Fibroblast of lung (primary cell): ENCODE results near the gene EFNB2. TPM values are rescaled to one million over a fixed set of nuclear protein-coding genes. Genes with fewer than 3 reads are reported as not detected.

Source experiments
- DNase-seq, 2 donors: peaks; one replicate each; pipeline versions ENCODE4 v3.0.0 to v3.0.0-alpha.2; 2010; ENCODE audit warnings: low read depth in 2 of 2
- H2AFZ ChIP-seq: 2 replicates; pipeline ENCODE4 v1.5.1; 2012; ENCODE audit warnings: low read length, control low read depth, inconsistent platforms
- H3K27ac ChIP-seq: 2 replicates; pipeline ENCODE4 v1.5.1; 2011; ENCODE audit warnings: low read length, control low read depth; ENCODE audit not compliant: insufficient read depth
- H3K27me3 ChIP-seq: 2 replicates; pipeline ENCODE4 v1.5.1; 2011; ENCODE audit warnings: mild to moderate bottlenecking, low read length; ENCODE audit not compliant: control insufficient read depth, insufficient read depth
- H3K36me3 ChIP-seq: 2 replicates; pipeline ENCODE4 v1.5.1; 2011; ENCODE audit warnings: low read length; ENCODE audit not compliant: control insufficient read depth, insufficient read depth
- H3K4me1 ChIP-seq: 2 replicates; pipeline ENCODE4 v1.5.1; 2011; ENCODE audit warnings: low read length; ENCODE audit not compliant: control insufficient read depth, insufficient read depth; ENCODE audit errors: extremely low read depth
- H3K4me2 ChIP-seq: 2 replicates; pipeline ENCODE4 v1.5.1; 2011; ENCODE audit warnings: low read length, control low read depth; ENCODE audit not compliant: insufficient read depth; ENCODE audit errors: extremely low read depth
- H3K4me3 ChIP-seq, 4 experiments: fragments of 200-600 bp in 1 of 4; sonication (generic) in 1 of 4; replicated peaks in 1 of 4; 2 replicates each; pipeline ENCODE4 v1.5.1; 2011 to 2016; ENCODE audit warnings: low read length in 4 of 4, low read depth in 3 of 4, mild to moderate bottlenecking in 3 of 4, control low read depth in 2 of 4, inconsistent platforms in 1 of 4, mixed read lengths in 1 of 4; ENCODE audit not compliant: insufficient read depth in 1 of 4; ENCODE audit errors: control extremely low read depth in 1 of 4
- H3K79me2 ChIP-seq: 2 replicates; pipeline ENCODE4 v1.5.1; 2012; ENCODE audit warnings: mild to moderate bottlenecking, low read length, inconsistent platforms; ENCODE audit not compliant: control insufficient read depth, insufficient read depth
- H3K9ac ChIP-seq: 2 replicates; pipeline ENCODE4 v1.5.1; 2011; ENCODE audit warnings: mild to moderate bottlenecking, low read length, control low read depth; ENCODE audit not compliant: insufficient read depth
- H3K9me3 ChIP-seq: 2 replicates; pipeline ENCODE4 v1.5.1; 2012; ENCODE audit warnings: low read depth, low read length; ENCODE audit not compliant: control insufficient read depth, insufficient read depth
- H4K20me1 ChIP-seq: 2 replicates; pipeline ENCODE4 v1.5.1; 2011; ENCODE audit warnings: low read length; ENCODE audit not compliant: control insufficient read depth, insufficient read depth; ENCODE audit errors: extremely low read depth
- EZH2 ChIP-seq: IDR thresholded peaks from 2 replicates; pipeline ENCODE4 v1.5.1; 2012; ENCODE audit warnings: low read length, control low read depth, mild to moderate bottlenecking; ENCODE audit errors: missing control alignments
- polyA plus RNA-seq, 2 donors: library from polyadenylated mRNA; depleted of rRNA in 1 of 2; stranded (reverse) in 1 of 2; unstranded in 1 of 2; fragments of >200 nt; gene quantifications; 2 replicates each; pipeline ENCODE4 v1.2.1, GENCODE V29; 2011 to 2012; ENCODE audit warnings: missing spikeins in 1 of 2
- total RNA-seq: library from RNA; depleted of rRNA; stranded (reverse); fragments of >200 nt; gene quantifications from 2 replicates; pipeline ENCODE4 v1.2.1, GENCODE V29; 2014
- TF ChIP-seq, protein P1 (sequence below), 2 donors: IDR thresholded peaks in 1 of 2; conservative IDR thresholded peaks in 1 of 2; 1 replicate in 1 of 2; 2 replicates in 1 of 2; pipeline ENCODE4 v1.5.1; 2011 to 2012; ENCODE audit warnings: low read length in 2 of 2, control low read depth in 1 of 2, inconsistent platforms in 1 of 2, low read depth in 1 of 2, mild to moderate bottlenecking in 1 of 2

EFNB2 gene
- total and polyA plus RNA-seq, 2 donors (not counting 1 experiment from before 2014, with no cell fraction given) = 13.5 to 20.0 TPM

GRCh38 chr13:106466691-106467426 is 68.6 kb downstream of the EFNB2 start:
- no peaks in the 10 kb centered on the region for H3K36me3 ChIP-seq
- peaks cover under 1% of the 10 kb centered on the region for H3K4me1 ChIP-seq
- no peak overlapping the region for H2AFZ ChIP-seq

DNA sequence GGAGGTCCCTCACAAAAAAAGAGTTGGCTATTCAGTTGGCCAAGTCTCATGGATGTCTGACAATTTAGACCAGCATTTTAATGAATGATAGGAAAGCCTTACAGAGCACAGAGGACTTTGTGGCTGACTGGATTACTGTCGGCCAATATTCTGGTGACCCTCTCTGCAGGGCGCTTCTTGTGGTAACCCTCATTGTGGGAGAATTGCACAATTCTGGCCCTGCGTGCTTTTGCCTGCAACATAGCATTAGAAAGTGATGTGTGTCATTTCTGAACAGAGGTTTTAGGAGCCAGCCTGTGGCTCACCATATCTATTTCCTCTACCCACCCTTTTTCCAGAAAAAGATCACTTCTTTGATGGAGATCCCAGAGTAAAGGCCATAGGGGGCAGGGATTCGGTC is 71.4 kb downstream of the EFNB2 start:
- Histone ChIP-seq H2AFZ (no peak overlapping the region), H3K4me2 (no peak overlapping the region), H3K4me3 (no peak overlapping the region), H3K79me2 (no peaks in the 10 kb centered on the region), H3K27ac (no peak overlapping the region), H3K9ac (no peak overlapping the region), H3K9me3 (no peaks in the 10 kb centered on the region), H3K4me1 (no peaks in the 10 kb centered on the region), H3K27me3 (peaks cover 5% of the 10 kb centered on the region), H4K20me1 (no peaks in the 10 kb centered on the region), H3K36me3 (no peaks in the 10 kb centered on the region)
- DNase-seq = peak; percentile 47 to 87
- no peak for TF ChIP-seq EZH2
- TF ChIP-seq, protein P1, sequence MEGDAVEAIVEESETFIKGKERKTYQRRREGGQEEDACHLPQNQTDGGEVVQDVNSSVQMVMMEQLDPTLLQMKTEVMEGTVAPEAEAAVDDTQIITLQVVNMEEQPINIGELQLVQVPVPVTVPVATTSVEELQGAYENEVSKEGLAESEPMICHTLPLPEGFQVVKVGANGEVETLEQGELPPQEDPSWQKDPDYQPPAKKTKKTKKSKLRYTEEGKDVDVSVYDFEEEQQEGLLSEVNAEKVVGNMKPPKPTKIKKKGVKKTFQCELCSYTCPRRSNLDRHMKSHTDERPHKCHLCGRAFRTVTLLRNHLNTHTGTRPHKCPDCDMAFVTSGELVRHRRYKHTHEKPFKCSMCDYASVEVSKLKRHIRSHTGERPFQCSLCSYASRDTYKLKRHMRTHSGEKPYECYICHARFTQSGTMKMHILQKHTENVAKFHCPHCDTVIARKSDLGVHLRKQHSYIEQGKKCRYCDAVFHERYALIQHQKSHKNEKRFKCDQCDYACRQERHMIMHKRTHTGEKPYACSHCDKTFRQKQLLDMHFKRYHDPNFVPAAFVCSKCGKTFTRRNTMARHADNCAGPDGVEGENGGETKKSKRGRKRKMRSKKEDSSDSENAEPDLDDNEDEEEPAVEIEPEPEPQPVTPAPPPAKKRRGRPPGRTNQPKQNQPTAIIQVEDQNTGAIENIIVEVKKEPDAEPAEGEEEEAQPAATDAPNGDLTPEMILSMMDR (conservative IDR thresholded peaks at IDR 0.05 in 1 of 2, IDR thresholded peaks at IDR 0.05 in 1 of 2; ENCODE audit: low read depth in 1 of 2, low read length in 2 of 2) = no peak

More at GRCh38 chr13:106466691-106467426, 68.6 kb downstream of the EFNB2 start:
- Histone ChIP-seq H3K4me2 (no peak overlapping the region), H3K9me3 (no peaks in the 10 kb centered on the region), H3K4me3 (no peak overlapping the region), H4K20me1 (no peaks in the 10 kb centered on the region), H3K27ac (no peak overlapping the region), H3K79me2 (no peaks in the 10 kb centered on the region), H3K9ac (no peak overlapping the region), H3K27me3 (peaks cover 2% of the 10 kb centered on the region)
- no peak for DNase-seq
- no peak for TF ChIP-seq EZH2
- TF ChIP-seq, protein P1 (conservative IDR thresholded peaks at IDR 0.05 in 1 of 2, IDR thresholded peaks at IDR 0.05 in 1 of 2; ENCODE audit: low read depth in 1 of 2, low read length in 2 of 2) = no peak

DNA sequence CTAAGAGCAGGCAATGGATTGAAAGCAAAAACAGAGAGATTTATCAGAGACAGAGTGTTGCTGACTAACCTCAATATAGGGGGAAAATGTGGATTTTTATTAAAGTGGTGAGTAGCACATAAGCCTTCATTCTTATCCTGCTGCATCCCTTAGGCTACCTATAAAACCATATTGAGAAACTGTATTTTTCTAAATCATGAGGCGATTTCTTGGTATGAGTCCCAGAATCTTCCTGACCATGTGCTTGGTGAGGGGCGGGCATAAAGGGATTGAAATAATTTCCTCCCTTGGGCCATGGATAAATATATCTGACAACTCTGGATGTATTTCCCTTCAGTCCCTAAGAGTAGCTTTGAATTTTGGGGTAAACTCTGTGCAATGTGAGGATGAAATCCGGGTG is 72.8 kb downstream of the EFNB2 start:
- Histone ChIP-seq H3K4me2 (no peak overlapping the region), H4K20me1 (no peaks in the 10 kb centered on the region), H3K27me3 (peaks cover 4% of the 10 kb centered on the region), H3K4me3 (no peak overlapping the region), H2AFZ (no peak overlapping the region), H3K27ac (no peak overlapping the region), H3K9me3 (no peaks in the 10 kb centered on the region), H3K4me1 (no peaks in the 10 kb centered on the region), H3K79me2 (no peaks in the 10 kb centered on the region), H3K36me3 (no peaks in the 10 kb centered on the region), H3K9ac (no peak overlapping the region)
- DNase-seq = no peak
- TF ChIP-seq, protein P1 (conservative IDR thresholded peaks at IDR 0.05 in 1 of 2, IDR thresholded peaks at IDR 0.05 in 1 of 2; ENCODE audit: low read depth in 1 of 2, low read length in 2 of 2) = no peak
- TF ChIP-seq EZH2 = no peak
